ENCODE measurements around the gene KIF5C.

- TF ChIP-seq ZNF274 (IDR thresholded peaks at IDR 0.05; ENCODE audit: low read depth, low read length) (no peak), YY1 (IDR thresholded peaks at IDR 0.05; ENCODE audit: insufficient read depth, insufficient read length) (no peak), SUZ12 (IDR thresholded peaks at IDR 0.05; ENCODE audit: extremely low read depth, insufficient read depth, insufficient read length) (no peak)
Observed at GRCh38 chr2:149056541-149057255, 181.7 kb downstream of the KIF5C start.

Data from NT2/D1 (cell line).